ENCODE measurements around the gene TBL1Y.
A peak's percentile ranks its signal among the peaks of the same experiment; 100 is the strongest.
"Not testable (repeated sequence)": the region's sequence is repeated elsewhere in the genome, so short reads cannot be mapped to it uniquely, and the experiment has no call there.

The TBL1Y gene

DNA sequence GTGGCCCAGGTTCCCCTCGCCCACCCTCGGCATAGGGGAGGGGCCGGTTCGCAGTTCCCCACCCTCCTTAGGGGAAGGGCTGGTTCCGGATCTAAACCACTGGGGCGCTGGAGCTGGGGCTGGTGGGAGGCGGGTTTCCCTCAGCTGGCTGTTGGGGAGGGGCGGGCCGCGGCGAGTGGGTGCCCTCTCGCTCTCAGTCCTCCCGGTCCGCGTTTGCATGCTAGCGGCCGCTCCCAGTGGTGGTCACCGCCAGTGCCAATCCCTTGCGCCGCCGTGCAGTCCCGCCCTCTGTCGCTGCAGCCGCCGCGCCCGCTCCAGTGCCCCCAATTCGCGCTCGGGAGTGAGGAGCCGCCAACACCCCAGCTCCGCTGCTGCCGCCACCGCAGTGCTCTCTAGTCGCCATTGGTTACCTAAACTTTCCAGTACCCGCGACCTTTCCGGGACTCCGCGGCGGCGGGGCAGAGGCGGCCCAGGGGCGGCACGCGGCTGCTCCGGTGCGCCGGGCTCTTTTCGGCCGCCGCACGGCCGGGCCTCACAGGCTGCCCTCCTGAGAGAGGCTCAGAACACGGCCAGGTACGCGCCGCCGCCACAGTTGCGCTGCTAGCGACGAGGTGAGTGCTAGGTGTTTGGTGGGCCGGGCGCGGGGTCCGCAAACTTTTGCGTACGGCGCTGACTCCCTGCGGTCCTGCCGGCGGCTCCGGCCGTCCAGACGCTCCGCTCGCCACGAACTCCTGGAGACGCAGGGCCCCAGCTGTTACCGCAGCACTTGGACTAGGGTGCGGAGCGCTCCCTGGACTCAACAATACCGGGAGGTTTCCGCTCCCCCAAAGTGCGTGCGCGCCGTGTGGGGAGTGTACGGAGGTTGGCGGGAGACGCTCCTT is at the start of gene TBL1Y:
Gene TBL1Y, plus strand, starts transcription at position 326 of the 881 bp plus-strand sequence. CDS start 114,388 bp downstream, outside the sequence.
- no peak for DNase-seq

DNA sequence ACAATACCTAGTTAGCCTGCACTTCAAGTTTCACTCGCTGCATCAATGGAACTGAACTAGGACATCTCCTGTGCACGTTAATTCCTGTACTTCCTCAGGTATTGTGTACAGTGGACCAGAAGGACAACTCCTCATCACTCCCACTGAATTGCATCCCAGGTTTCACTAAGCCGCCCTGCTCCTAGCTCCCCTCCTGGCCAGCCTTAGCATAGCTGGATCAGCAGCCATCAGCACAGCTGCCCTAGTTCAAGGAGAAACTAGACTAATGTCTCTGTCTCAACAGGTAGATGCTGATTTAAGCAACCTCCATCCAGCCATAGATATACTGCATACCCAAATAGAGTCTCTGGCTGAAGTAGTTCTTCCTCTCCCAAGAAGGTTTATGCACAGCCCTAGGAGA is 16.0 kb upstream of the TBL1Y start:
- no peak for DNase-seq

DNA sequence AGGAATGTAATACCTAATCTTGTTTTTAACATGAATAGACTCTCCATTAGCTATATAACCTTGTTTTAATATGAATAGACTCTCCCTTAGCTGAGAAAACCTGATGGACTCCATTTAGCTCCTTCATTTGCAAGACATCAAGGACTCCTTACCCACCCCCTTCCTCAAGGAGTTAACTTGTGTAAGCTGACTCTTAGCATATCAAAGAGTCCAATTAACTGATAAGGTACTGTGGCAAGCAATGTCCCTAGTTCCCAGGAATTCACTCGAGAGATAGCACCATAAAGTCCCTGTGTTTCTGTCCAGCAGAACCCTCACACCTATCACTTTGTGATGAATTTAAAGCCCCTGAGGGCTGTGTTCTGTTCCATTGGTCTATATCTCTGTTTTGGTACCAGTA is 15.3 kb upstream of the TBL1Y start:
- no peak for DNase-seq

DNA sequence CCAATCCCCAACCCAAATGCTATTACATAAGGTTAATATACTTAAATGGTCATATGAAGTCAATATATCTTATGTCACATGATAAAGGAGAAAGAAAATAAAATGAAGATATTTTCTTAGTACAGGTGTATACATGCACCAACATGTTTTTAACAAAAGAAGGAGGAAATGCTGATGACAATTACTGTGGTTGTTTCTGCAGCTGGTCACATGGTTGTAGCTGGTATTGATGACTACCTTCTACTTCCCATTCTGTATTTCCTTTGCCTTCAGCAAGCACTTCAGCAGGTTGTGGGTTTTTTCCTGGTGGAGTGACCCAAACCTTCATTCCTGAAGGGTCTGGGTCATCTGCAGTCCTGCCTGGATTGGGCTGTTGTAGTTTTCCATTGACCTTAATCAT is 8.4 kb upstream of the TBL1Y start:
- not testable (repeated sequence) for DNase-seq

DNA sequence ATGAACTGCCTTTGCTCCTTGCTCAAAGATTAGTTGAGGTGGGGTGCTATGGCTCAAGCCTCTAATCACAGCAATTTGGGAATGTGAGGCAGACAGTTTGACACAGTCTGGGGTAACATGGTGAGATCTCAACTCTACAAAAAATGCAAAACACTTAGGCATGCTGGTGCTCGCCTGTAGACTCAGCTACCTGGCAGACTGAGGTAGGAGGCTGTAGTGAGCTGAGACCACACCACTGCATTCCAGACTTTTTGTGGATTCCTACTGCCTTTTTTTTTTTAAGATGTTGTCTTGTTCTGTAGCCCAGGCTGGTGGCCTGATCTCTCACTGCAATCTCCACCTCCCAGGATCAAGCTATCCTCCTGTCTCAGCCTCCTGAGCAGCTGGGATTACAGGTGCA is 2.9 kb upstream of the TBL1Y start:
- DNase-seq: no peak

DNA sequence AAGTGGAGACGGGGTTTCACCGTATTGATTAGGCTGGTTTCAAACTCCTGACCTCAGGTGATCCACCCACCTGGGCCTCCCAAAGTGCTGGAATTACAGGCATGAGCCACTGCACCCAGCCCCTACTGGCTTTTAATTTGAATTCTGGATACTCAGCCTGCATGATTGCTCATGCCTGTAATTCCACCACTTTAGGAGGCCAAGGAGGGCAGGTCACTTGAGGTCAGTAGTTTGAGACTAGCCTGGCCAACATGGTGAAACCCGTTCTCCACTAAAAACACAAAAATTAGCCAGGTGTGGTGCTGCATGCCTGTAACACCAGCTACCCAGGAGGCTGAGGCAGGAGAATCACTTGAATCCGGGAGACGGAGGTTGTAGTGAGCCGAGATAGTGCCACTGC is 2.5 kb upstream of the TBL1Y start:
- not testable (repeated sequence) for DNase-seq

DNA sequence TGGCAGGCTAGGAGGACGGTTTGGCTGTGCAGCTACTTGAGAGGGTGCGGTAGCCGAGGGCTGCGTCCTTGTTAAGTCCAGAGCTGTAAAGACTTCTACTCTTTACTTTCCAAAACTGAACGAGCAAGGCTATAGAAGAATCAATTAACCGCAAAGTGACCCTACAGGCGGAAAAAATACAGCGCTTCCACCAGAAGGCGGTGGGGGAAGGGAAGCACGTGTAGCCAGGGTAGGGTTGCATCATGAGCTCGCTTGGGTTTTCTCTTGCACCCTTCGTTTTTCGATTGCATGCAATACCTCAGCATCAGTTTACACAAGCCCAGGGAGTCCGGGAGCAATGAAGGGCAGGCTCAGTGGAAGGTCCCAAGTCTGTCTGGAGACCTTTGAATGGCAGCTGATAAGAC is 1.4 kb upstream of the TBL1Y start:
- DNase-seq: no peak

DNA sequence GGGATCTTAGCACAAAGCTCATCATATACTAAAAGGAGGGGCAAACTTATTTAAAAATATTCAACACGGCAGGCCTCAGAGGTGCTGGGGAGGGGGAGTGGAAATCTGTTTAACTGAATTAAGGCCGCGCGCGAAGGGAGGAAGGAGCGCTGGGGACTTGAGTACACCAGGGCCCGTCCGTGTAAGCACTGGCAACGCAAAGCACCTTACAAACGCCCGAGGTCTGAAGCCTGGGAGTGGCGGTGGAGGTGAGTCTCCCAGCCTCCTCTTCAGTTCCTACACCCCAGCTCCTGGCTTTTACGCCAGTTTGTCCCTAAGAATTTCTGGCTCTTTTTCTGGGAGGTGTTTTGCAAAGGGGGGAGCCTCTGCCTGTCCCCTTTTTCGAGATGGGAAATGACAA is 641 bp upstream of the TBL1Y start:
- no peak for DNase-seq

DNA sequence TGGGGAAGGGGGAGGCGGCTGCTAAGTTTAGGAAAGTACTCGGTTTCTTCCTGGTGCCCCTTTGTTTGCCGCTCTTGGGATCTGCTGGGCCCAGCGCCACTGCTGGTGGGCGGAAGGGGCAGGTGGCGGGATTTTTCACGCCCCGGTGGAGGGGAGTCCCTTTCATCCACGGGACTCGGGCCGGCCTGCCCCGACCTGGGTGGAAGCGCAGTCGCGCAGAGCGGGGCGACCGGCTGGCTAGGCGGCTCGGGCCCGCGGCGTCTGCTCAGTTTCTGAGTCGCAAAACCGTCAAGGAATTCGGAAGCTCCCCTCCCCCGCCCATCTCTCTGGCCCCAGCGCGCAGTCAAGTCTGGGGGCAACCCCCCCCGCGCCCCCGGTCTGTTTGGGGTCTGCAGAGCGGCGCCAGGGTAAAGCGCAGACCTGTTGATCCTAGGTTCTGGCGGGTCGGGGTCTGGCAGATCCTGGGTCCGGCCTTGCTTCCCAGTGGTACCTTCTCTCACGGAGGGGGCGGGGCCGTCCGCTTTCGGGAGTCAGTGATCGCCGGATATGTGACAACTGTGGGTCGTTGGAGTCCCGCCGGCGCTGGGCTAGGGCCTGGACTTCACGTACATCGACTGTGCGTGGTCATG is 870 bp downstream of the TBL1Y start, which contains the start of gene AMELY:
Gene AMELY, minus strand, starts transcription at position 500 of the 629 bp plus-strand sequence. CDS start 39,144 bp downstream, outside the sequence.
- DNase-seq: no peak

DNA sequence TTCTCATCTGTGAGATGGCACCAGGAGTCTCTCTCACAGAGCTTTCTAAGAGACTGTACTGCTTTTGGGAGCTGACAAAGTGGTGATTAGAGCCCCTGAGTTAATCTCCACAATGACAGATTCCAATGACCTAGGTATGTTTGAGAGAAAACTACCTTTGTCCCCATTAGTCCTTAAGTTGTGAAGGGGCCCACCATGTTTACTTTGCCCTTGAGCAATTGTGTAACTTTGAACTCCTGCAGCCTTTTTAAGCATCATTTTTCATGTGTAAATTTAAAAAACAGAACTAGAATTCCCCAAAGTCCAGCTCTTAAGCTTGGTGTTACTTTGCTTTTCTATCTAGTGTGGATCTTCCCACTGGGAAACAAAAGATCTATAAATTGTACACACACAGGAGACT is 2.9 kb downstream of the TBL1Y start:
- DNase-seq: no peak

DNA sequence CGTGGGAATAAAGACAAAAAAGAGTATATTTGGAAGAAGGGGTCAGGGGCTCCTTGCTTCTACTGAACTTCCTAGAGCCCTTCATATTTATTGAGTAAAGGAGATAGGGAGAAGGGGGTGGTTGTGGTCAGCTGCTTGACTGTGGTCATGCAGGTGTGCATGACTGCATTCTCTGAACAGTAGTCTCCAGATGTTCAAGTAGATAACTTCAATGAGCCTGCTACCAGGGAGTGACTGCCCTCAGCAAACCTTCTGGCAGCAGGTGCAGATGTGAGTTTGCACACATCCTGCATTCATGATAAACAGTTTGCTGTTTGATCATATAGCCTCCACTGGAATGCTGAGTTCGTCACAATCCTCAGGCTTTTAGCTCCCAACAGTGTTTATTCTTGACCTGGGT is 10.6 kb downstream of the TBL1Y start:
- DNase-seq: no peak

DNA sequence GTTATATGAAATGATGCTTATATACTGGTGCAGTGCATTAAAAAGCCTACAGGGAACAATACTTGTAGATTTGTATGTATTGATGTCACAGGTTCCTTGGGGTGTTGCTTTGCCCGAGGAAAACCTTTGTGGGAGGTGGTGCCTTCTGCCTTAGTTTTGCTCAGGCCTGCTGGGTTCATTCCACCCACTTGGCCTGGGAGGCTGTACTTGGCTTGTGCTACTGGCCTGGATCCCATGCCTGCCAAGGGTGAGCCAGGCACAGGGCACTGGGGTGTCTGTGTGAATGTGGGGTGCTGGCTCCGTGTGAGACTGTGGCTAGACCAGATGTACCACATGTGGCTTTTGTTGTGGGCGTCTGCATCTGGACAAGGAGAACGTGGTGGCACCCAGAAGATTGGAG is 17.8 kb downstream of the TBL1Y start:
- no peak for DNase-seq

DNA sequence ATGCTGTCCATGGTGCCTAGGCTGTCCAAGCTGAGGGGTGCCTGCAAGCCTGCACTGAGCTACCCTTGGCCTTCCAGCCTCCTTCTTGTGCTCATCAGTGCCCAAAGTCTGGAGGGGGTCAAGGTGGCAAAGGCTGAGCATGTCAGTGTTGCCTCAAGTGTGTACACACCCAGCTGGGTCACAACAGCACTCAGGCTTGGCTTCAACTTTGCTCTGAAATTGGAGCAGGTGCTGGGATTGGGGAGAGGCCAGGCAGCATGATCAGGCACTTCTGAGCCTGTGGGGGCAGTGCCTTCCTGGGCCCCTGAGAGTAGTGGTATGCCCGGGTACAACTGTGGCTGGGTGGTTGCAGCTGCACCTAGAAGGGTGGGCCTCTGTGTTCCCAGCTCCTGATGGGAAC is 18.7 kb downstream of the TBL1Y start:
- no peak for DNase-seq

DNA sequence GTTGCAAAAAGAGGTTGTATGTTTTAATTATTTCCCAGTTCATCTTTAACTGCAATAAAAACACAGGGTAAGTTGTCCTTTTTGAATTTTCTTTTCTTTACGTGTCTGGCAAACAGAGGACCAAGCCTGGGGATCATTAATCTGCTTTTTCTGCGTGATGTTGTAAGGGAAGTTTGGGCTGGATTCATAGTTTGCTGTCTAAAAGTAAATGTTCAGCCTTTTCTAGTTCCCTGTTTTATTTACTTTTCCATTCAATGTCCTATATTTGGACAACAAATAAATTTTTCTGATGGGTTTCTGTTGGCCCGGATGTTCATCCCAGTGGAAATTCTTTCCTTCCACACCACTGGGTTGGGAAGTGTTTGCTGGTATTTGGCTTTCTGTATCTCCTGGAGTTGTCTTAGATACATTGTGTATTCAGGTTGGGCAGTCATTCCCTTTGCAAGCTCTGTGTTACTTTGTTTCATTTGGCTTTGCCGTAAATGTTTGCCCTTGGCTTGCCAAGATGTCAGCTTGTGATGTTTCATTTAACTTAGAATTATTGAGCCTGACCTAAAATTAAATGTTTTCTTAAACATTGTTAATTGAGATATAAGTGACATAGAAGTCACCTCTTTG is 21.4 kb downstream of the TBL1Y start:
- no peak for DNase-seq

DNA sequence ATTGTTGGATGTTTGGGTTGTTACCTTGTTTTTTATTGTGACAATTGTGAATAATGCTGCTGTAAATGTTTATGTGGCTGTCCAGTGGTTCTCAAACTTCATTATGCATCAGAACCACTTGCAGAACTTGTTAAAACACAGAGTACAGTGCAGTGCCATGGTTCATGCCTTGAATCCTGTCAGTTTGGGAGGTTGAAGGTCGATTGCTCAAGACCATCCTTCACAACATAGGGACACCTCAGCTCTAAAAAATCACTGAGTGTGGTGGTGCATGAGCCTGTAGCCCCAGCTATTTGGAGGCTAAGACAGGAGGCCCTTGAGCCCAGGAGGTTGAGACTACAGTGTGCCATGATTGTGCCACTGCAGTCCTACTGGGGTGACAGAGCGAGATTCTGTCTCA is 25.0 kb downstream of the TBL1Y start:
- DNase-seq: no peak

DNA sequence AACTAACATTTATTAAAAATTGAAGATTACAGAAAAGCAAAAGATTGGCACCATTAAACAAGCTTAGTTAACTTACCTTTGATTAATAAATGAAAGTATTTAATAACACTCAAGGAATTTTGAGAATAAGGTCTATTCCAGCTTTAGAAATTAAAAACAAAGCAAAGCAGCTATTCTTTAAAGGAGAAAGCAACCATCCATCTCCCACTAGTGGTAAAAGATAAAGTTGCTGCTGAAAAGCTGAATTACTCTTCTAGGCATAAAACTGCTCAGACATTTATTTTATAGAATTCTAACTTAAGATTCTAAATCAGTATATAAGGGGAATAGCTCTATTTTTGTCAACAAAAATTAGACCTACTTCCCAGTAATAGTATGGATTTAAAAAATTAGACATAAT is 37.2 kb downstream of the TBL1Y start:
- no peak for DNase-seq

DNA sequence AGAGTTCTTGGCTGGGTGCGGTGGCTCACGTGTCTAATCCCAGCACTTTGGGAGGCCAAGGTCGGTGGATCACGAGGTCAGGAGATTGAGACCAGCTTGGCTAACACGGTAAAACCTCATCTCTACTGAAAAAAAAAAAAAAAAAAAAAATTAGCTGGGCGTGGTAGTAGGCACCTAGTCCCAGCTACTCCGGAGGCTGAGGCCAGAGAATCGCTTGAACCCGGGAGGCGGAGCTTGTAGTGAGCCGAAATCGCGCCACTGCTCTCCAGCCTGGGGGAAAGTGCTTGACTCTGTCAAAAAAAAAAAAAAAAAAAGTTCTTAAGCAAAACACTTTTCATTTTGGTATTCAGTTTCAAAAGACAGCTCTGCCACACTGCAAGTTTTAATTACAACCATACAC is 37.9 kb downstream of the TBL1Y start:
- DNase-seq: no peak

DNA sequence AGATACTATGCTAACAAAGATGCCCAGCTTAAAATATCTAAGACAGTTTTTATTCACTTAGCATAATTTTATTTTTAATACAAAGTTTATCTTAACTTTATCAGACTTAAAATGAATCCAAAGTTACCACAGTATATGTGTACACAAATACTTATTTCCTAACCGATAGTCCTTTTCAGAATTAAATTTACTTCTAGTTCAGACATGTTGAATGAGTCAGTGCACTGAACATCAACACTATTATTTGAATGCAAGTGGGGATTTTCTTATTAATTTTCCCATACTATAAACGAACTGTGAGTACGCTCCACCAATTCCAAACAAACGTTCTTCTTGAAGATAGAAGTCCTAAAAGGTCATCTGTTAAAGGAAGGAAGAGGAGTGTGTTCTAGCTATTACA is 39.5 kb downstream of the TBL1Y start:
- DNase-seq: no peak

DNA sequence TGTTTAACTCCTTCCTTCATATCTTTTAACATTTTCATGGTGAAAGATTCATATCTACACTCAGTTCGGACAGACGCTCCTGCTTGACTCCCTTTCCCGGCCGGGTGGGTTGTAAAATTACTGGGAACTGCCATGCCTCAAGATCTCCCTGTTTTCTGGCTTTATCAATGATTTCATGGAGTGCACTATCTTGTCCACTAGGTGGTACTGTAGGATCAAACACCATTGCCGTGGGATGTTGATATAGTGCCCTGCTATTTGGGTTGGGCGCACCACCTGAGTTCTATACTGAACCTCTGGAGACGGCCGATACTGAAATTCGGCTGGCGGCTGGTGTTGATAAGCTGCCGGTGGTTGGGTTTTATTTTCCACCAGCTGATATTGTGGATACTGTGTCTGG is 54.2 kb downstream of the TBL1Y start:
- peak; percentile 18 for DNase-seq

DNA sequence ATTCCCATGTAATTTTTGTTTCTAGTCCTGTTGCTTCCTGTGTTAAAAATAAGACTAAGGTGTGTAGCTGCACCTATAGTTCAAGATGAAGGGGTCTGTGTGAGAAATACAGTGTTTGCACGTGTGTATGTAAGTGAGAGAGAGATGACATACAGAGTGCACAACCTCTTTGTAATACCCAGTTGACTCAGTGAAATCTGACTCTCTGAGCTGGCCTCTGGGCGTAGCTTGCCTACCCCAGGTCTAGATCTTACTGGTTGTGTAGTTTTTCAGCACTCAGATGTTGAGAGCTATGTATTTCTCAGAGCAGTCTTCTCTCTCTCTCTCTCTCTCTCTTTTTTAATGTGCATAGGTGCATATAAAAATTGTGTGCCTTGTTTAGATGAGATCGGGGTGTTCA is 56.0 kb downstream of the TBL1Y start:
- DNase-seq: no peak

DNA sequence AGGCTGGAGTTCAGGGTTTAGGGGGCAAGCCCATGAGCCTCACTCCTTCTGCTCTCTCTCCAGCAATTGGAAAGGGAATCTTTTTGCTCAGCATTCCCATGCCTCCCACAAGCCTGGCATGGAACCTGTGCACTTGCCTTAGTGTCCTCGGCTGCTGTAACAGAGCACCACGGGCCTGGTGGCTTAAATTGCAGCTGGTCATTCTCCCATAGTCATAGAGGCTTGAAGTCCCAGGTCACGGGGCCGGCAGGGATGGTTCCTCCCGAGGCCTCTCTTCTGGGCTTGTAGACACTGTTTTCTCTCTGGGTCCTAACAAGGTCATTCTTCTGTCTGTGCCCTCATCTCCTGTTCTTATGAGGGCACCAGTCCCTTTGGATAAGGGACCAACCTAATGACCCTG is 57.2 kb downstream of the TBL1Y start:
- DNase-seq: no peak

DNA sequence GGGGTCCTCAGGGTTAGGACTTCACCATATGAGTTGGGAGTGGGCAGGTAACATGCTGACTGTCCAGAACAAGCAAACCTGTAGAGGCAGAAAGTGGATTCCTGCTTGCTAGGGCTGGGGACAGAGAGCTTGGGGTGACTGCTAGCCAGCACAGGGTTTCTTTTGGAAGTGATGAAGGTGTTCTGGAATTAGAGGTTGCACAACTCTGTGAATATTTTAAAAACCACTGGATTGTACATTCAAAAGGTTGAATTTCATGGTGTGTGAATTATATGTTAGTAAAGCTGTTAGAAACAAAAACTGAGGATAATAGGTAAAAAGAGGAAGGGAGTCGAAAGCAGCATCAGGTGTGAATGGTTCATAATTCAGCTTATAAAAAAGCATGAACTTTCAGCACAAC is 57.7 kb downstream of the TBL1Y start:
- DNase-seq: no peak

DNA sequence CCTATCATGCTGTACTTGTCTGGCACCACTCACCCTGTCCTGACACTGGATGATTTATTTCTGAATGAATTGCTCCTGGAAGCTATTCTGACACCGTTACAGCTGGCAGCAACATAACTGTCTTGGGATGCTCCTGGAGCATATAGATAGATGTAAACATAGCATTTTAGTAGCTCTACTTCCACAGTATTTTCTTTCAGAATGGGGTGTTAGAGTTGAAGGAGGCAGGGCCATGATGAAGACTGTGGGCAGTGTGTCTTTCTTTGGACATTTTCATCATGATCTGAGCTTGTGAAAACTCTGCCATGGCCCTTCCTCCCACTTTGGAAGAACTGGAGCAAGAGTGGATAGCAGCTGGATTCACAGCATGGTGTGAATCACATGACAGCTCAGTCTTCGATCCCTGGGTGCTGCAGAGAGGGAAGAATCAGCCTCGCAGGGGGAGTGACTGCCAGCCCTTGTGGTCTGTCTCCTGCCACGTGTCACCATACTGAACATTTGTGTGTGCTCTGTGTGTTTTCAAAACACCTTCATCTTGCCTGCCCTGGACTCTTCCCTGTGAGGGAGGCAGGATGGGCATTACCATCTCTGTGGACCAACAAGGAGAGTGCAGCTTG is 61.9 kb downstream of the TBL1Y start:
- DNase-seq: no peak

DNA sequence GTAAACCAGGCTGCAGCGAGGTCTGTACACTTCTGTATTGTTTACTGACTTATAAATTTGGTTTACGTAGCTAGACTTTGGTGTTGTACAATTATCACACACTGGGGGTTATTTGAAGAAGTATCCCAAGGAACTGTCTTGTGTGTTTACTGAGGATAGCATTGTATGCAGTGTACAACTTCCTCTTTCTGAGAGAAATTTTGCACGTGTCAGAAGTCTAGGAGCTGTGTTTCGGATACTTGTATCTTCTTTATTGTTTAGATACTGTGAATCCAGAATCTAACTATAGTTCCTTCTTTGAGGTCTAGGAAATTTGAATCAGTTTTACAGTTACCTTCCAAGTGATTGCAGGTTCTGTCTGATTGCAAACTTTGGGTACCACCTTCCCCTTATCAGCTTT is 64.5 kb downstream of the TBL1Y start:
- DNase-seq: no peak

Measured in activated CD4-positive, alpha-beta T cell treated with anti-CD3 and anti-CD28 coated beads, Interleukin-2, amount 50 U/mL, for 1 hour (primary cell).